Transverse colon (tissue), 4 donors: ENCODE data around the gene IL5RA. TPM values are rescaled to one million over a fixed set of nuclear protein-coding genes. Genes with fewer than 3 reads are reported as not detected.

Source experiments
- DNase-seq: peaks from one replicate; pipeline ENCODE4 v3.0.0-alpha.2; 2019
- H3K27ac ChIP-seq, 4 donors: fragments of 200-600 bp; sonication (generic); 2 replicates each; pipeline ENCODE4 v1.5.1; 2016 to 2018; ENCODE audit warnings: inconsistent platforms in 4 of 4
- H3K27me3 ChIP-seq: fragments of 200-600 bp; sonication (generic); 2 replicates; pipeline ENCODE4 v1.5.1; 2017; ENCODE audit warnings: inconsistent platforms
- H3K36me3 ChIP-seq, 4 donors: fragments of 200-600 bp; sonication (generic); 2 replicates each; pipeline ENCODE4 v1.5.1; 2017 to 2019; ENCODE audit warnings: inconsistent platforms in 4 of 4
- H3K4me1 ChIP-seq, 4 donors: fragments of 200-600 bp; sonication (generic); 2 replicates each; pipeline ENCODE4 v1.5.1; 2017 to 2020; ENCODE audit warnings: inconsistent platforms in 4 of 4
- H3K4me3 ChIP-seq, 4 donors: fragments of 200-600 bp; sonication (generic); 1 replicate in 1 of 4; 2 replicates in 3 of 4; pipeline versions ENCODE4 v1.5.1 to v1.6.1; 2017 to 2019; ENCODE audit warnings: inconsistent platforms in 4 of 4
- H3K9me3 ChIP-seq, 2 donors: fragments of 200-600 bp; sonication (generic); 2 replicates each; pipeline ENCODE4 v1.5.1; 2017 to 2019; ENCODE audit warnings: inconsistent platforms in 2 of 2
- CTCF ChIP-seq, 5 experiments: fragments of 200-600 bp in 3 of 5; fragments of 450-650 bp in 2 of 5; sonication (generic) in 3 of 5; IDR thresholded peaks; 1 replicate in 2 of 5; 2 replicates in 3 of 5; pipeline ENCODE4 v1.5.1; 2016 to 2017; ENCODE audit warnings: antibody characterized with exemption in 5 of 5, inconsistent platforms in 3 of 5, mild to moderate bottlenecking in 2 of 5, moderate library complexity in 1 of 5
- EP300 ChIP-seq: sonication (generic); formaldehyde crosslinking; IDR thresholded peaks from one replicate; pipeline ENCODE4 v1.6.1; 2017; ENCODE audit warnings: antibody characterized with exemption, low read depth
- POLR2A ChIP-seq: fragments of 450-650 bp; IDR thresholded peaks from one replicate; pipeline ENCODE4 v1.6.1; 2016; ENCODE audit warnings: antibody characterized with exemption, mild to moderate bottlenecking, moderate library complexity
- POLR2AphosphoS5 ChIP-seq, 3 donors: sonication (generic); formaldehyde crosslinking; IDR thresholded peaks; one replicate each; pipeline ENCODE4 v1.6.1; 2016; ENCODE audit warnings: antibody characterized with exemption in 3 of 3
- WGBS, 2 donors: methylation state at CpG; one replicate each; pipeline ENCODE4 v1.1.5; 2018; ENCODE audit warnings: low coverage in 1 of 2; 5-methylcytosine and 5-hydroxymethylcytosine counted together
- in situ Hi-C, 4 donors: fragments of 200-750 bp; cut with MboI; loops; one replicate each; pipeline versions ENCODE4 v1.15.0 to v1.15.1; 2017; ENCODE audit warnings: low sequenced_read_pairs in 3 of 4, low pct_ligation_motif_present in 1 of 4, low pct_unique_long_range_greater_than_20kb in 1 of 4
- intact Hi-C: fragments of 100-400 bp; cut with DNase I; formaldehyde crosslinking; loops from one replicate; pipeline ENCODE4 v1.15.1; 2023; ENCODE audit warnings: low total_unique reads
- total RNA-seq, 4 donors: library from RNA; depleted of rRNA; stranded (reverse); fragments of >200 nt; gene quantifications; one replicate each; pipeline ENCODE4 v1.1.0, GENCODE V29; 2016

IL5RA gene
- total RNA-seq, 4 donors from 2014 or later = 0.27 to 0.95 TPM; not detected in 2

- no peak overlapping the region for H3K4me3 ChIP-seq
- in situ Hi-C loops = no loop called here
- WGBS, 2 donors = 50 to 58% methylated on average over 2 of the region's 2 CpGs
- H3K36me3 ChIP-seq = no peaks in the 10 kb centered on the region
- H3K27ac ChIP-seq = no peak overlapping the region
- no peaks in the 10 kb centered on the region for H3K27me3 ChIP-seq
- no peaks in the 10 kb centered on the region for H3K4me1 ChIP-seq
- H3K9me3 ChIP-seq = no peaks in the 10 kb centered on the region
- TF ChIP-seq POLR2A = no peak
- TF ChIP-seq POLR2AphosphoS5 (IDR thresholded peaks at IDR 0.05) = no peak
- TF ChIP-seq CTCF (IDR thresholded peaks at IDR 0.05) = no peak
- TF ChIP-seq EP300 = no peak
- DNase-seq = no peak
- intact Hi-C loops = no loop called here
Observed at GRCh38 chr3:3066378-3066777, 43.8 kb downstream of the IL5RA start.

- in situ Hi-C loops = no loop called here
- Histone ChIP-seq H3K36me3 (no peaks in the 10 kb centered on the region), H3K27ac (no peak overlapping the region), H3K4me1 (no peaks in the 10 kb centered on the region), H3K4me3 (no peak overlapping the region), H3K9me3 (no peaks in the 10 kb centered on the region), H3K27me3 (no peaks in the 10 kb centered on the region)
- DNase-seq = no peak
- TF ChIP-seq POLR2AphosphoS5 (IDR thresholded peaks at IDR 0.05) (no peak), EP300 (no peak), POLR2A (no peak), CTCF (IDR thresholded peaks at IDR 0.05) (no peak)
- intact Hi-C loops = no loop called here
- WGBS, 2 donors = 90 to 94% methylated on average over 2 of the region's 2 CpGs
Observed at GRCh38 chr3:3065876-3066275, 44.3 kb downstream of the IL5RA start.

- H3K4me1 ChIP-seq = no peaks in the 10 kb centered on the region
- no peak overlapping the region for H3K27ac ChIP-seq
- no peak overlapping the region for H3K4me3 ChIP-seq
- no peak for DNase-seq
- no peaks in the 10 kb centered on the region for H3K9me3 ChIP-seq
- in situ Hi-C loops (no loop called here), intact Hi-C loops (no loop called here)
- WGBS, 2 donors = 58 to 60% methylated on average over 2 to 4 of the region's 4 CpGs
- H3K27me3 ChIP-seq = no peaks in the 10 kb centered on the region
- TF ChIP-seq POLR2AphosphoS5 (IDR thresholded peaks at IDR 0.05) (no peak), POLR2A (no peak), EP300 (no peak), CTCF (IDR thresholded peaks at IDR 0.05) (no peak)
- no peaks in the 10 kb centered on the region for H3K36me3 ChIP-seq
Observed at GRCh38 chr3:3064297-3064696, 45.9 kb downstream of the IL5RA start.

- no peaks in the 10 kb centered on the region for H3K9me3 ChIP-seq
- no peaks in the 10 kb centered on the region for H3K36me3 ChIP-seq
- H3K27me3 ChIP-seq = no peaks in the 10 kb centered on the region
- intact Hi-C loops = no loop called here
- no peak overlapping the region for H3K4me3 ChIP-seq
- WGBS, 2 donors = 80 to 86% methylated on average over 1 of the region's 1 CpG
- no peaks in the 10 kb centered on the region for H3K4me1 ChIP-seq
- in situ Hi-C loops = no loop called here
- H3K27ac ChIP-seq = no peak overlapping the region
- no peak for DNase-seq
- no peak for TF ChIP-seq POLR2A
- TF ChIP-seq EP300 = no peak
- no peak for TF ChIP-seq CTCF (IDR thresholded peaks at IDR 0.05)
- no peak for TF ChIP-seq POLR2AphosphoS5 (IDR thresholded peaks at IDR 0.05)
Observed at GRCh38 chr3:3059645-3060044, 50.5 kb downstream of the IL5RA start.
